ENCODE results near the gene MYO16. TPM values are rescaled to one million over a fixed set of nuclear protein-coding genes. Genes with fewer than 3 reads are reported as not detected.
"Not testable (repeated sequence)": the region's sequence is repeated elsewhere in the genome, so short reads cannot be mapped to it uniquely, and the experiment has no call there.

The MYO16 gene
- total and polyA plus RNA-seq, 2 donors = 0.04 to 5.8 TPM

DNA sequence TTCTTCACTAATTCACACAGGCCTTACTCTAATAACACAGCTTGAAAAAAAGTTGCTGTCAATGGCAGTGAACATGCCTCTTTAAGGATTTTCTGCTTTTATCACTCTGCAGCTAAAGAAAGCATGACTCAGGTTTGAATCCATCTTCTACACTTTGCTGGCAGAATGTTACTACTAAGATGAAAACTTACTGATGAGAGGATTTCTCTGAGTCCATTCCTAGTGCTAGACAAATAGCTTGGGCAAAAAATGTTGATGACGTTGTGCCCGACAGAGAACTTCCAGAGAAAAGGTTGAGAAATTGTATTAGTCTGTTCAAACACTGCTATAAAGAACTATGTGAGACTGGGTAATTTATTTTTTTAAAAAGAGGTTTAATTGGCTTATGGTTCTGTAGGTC is 585.0 kb downstream of the MYO16 start:
- H3K36me3 ChIP-seq (ENCODE audit: insufficient read depth) = no peaks in the 10 kb centered on the region
- no peak overlapping the region for H3K27ac ChIP-seq (ENCODE audit: low read depth)
- no peak for DNase-seq (ENCODE audit: extremely low spot score)
- H3K4me1 ChIP-seq (ENCODE audit: insufficient read depth) = no peaks in the 10 kb centered on the region
- WGBS = 92% methylated on average over 2 of the region's 2 CpGs
- H3K4me3 ChIP-seq (ENCODE audit: low read depth, low read length) = no peak overlapping the region

DNA sequence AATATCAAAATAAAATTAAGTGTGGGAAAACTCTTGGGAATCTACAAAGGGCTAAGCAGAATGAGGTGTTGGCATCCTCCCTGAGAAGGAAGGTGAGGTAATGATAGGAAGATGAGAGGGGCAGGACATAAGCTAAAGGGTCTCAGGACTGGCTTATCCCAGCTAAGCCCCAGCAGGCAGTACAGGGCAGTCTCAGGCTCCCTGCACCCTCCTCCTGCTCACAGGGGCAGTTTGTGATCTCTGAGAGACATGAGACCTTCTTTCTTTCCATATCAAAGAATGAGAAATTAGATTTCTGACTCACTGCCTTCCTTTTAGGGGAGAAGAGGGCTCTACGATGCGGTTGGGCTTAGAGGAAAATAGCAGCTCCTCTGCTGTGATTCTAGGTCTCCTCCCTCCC is 586.0 kb downstream of the MYO16 start:
- 74% methylated on average over 2 of the region's 2 CpGs for WGBS
- no peaks in the 10 kb centered on the region for H3K36me3 ChIP-seq (ENCODE audit: insufficient read depth)
- no peaks in the 10 kb centered on the region for H3K4me1 ChIP-seq (ENCODE audit: insufficient read depth)
- H3K4me3 ChIP-seq (ENCODE audit: low read depth, low read length) = no peak overlapping the region
- DNase-seq (ENCODE audit: extremely low spot score) = no peak
- no peak overlapping the region for H3K27ac ChIP-seq (ENCODE audit: low read depth)

DNA sequence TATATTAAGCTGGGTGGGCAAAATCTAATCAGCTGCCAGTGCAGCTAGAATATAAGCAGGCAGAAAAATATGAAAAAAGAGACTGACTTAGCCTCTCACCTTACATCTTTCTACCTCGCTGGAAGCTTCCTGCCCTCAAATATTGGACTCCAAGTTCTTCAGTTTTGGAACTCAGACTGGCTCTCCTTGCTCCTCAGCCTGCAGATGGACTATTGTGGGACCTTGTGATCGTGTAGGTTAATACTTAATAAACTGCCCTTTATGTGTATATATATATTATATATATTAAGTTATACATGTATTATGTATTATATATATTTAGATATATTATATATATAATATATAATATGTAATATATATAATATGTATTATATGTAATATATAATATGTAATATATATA is 588.1 kb downstream of the MYO16 start:
- H3K36me3 ChIP-seq (ENCODE audit: insufficient read depth); H3K4me3 ChIP-seq (ENCODE audit: low read depth, low read length); H3K4me1 ChIP-seq (ENCODE audit: insufficient read depth); H3K27ac ChIP-seq (ENCODE audit: low read depth); DNase-seq (ENCODE audit: extremely low spot score): not testable (repeated sequence)
- 80% methylated on average over 2 of the region's 2 CpGs for WGBS

DNA sequence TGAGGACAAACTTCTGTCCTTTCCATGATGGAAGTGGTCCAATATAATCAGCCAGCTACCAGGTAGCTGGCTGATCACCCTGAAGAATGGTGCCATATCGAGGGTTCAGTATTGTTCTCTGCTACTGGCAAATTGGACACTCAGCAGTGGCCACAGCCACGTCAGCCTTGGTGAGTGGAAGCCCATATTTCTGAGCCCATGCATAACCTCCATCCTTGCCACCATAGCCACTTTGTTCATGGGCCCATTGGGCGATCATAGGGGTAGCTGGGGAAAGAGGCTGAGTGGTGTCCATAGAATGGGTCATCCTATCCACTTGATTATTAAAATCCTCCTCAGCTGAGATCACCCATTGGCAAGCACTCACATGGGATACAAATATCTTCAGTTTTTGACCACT is 591.2 kb downstream of the MYO16 start:
- 82% methylated on average over 3 of the region's 3 CpGs for WGBS
- Histone ChIP-seq H3K36me3 (ENCODE audit: insufficient read depth) (no peaks in the 10 kb centered on the region), H3K27ac (ENCODE audit: low read depth) (no peak overlapping the region), H3K4me1 (ENCODE audit: insufficient read depth) (no peaks in the 10 kb centered on the region), H3K4me3 (ENCODE audit: low read depth, low read length) (no peak overlapping the region)
- DNase-seq (ENCODE audit: extremely low spot score) = no peak

DNA sequence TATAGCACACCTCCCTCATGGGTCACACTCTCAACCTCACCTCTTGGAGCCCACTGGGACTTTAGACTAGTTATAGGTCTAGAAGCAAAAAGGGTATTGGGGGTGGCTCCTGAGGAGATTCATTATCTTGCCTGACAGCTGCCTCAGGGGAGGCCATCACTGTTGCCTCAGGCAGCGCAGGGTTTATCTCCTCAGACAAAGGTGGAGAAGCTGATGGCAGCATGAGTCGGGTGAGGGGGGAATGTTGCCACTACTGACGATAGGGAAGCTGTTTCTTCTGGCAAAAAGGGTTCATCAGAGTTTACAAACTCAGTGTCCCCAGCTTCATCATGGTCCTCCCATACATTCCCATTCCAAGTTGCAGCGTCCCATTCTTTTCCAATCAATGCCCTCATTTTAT is 594.6 kb downstream of the MYO16 start:
- DNase-seq (ENCODE audit: extremely low spot score) = no peak
- Histone ChIP-seq H3K4me1 (ENCODE audit: insufficient read depth) (no peaks in the 10 kb centered on the region), H3K27ac (ENCODE audit: low read depth) (no peak overlapping the region), H3K36me3 (ENCODE audit: insufficient read depth) (no peaks in the 10 kb centered on the region), H3K4me3 (ENCODE audit: low read depth, low read length) (no peak overlapping the region)
- 77% methylated on average over 4 of the region's 4 CpGs for WGBS

DNA sequence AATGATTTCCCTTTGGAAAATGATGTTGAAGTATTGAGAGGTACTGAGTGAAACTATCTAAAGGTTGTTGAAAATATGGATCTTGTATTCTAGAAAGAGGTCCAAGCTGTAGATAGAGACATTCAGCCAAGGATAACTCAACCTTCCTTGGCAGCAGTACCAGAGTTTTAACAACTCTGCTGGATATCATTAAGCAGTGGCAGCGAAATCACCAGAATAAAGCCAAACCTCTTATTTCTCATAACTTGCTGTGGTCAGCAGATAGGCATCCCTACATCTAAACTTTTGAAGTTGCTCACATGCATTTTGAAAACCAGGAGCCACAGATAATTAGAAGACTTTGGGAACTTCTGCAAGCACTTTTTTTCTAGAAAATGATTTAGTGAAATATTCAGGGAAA is 597.2 kb downstream of the MYO16 start:
- Histone ChIP-seq H3K36me3 (ENCODE audit: insufficient read depth) (no peaks in the 10 kb centered on the region), H3K27ac (ENCODE audit: low read depth) (no peak overlapping the region)
- 88% methylated on average over 1 of the region's 1 CpG for WGBS

DNA sequence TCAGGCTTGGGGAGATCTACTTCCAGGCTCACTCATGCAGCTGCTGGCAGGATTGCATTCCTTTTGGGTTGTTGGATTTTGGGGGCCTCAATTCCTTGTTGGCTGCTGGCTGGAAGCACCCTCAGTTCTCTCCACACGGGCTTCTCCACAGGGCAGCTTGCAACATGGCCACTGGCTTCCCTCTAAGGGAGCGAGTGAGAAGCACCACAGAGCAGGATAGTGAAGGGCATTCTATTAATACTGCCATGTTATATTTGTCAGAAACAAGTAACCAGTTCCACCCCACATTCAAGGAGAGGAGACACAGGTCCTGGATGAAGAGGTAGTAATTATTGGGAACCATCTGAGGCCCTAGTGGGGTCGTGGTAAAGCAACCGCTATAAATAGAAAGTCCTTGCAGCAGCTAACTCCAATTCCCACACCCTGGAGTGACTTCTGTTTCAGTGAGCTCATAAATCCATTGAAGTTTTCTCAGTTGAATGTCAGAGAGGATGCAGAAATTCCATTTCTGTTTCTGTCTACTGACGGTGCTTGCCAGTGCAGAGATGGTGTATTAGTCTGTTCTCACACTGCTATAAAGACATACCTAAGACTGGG is 598.0 kb downstream of the MYO16 start:
- H3K4me3 ChIP-seq (ENCODE audit: low read depth, low read length) = no peak overlapping the region
- H3K36me3 ChIP-seq (ENCODE audit: insufficient read depth) = no peaks in the 10 kb centered on the region
- 73% methylated on average over 5 of the region's 5 CpGs for WGBS
- H3K4me1 ChIP-seq (ENCODE audit: insufficient read depth) = no peaks in the 10 kb centered on the region
- no peak overlapping the region for H3K27ac ChIP-seq (ENCODE audit: low read depth)
- DNase-seq (ENCODE audit: extremely low spot score) = no peak

More for the DNA sequence above, 597.2 kb downstream of the MYO16 start:
- Histone ChIP-seq H3K4me1 (ENCODE audit: insufficient read depth) (no peaks in the 10 kb centered on the region), H3K4me3 (ENCODE audit: low read depth, low read length) (no peak overlapping the region)
- no peak for DNase-seq (ENCODE audit: extremely low spot score)

DNA sequence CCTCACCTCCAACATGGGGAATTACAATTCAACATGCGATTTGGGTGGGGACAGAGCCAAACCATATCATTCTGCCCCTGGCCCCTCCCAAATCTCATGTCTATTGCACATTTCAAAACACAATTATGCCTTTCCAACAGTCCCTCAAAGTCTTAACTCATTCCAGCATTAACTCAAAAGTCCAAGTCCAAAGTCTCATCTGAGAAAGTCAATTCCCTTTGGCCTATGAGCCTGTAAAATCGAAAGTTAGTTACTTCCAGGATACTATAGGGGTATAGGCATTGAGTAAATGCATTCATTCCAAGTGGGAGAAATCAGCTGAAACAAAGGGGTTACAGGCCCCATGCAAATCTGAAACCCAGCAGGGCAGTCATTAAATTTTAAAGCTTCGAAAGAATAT is 598.8 kb downstream of the MYO16 start:
- H3K36me3 ChIP-seq (ENCODE audit: insufficient read depth) = no peaks in the 10 kb centered on the region
- H3K27ac ChIP-seq (ENCODE audit: low read depth) = no peak overlapping the region
- no peaks in the 10 kb centered on the region for H3K4me1 ChIP-seq (ENCODE audit: insufficient read depth)
- DNase-seq (ENCODE audit: extremely low spot score) = no peak
- no peak overlapping the region for H3K4me3 ChIP-seq (ENCODE audit: low read depth, low read length)
- 87% methylated on average over 3 of the region's 3 CpGs for WGBS

DNA sequence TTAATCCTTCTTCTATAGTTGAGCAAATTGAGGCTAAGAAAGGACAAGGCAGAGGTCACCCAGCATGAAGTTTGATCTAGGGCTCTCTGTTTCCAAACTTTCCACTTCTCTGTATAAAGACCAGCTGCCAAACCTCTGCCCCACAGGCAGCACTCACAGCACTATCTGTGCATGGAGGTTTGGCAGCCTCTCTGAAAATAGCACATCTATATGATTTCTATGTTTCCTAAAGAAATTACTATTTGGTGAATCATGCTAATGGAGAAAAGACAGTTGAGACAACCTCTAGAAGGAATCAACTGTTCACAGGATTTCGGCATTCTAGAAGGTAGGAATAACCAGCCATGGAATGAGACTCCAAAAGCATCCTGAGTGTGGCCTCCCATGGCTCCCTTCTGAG is 602.5 kb downstream of the MYO16 start:
- 89% methylated on average over 1 of the region's 1 CpG for WGBS
- Histone ChIP-seq H3K36me3 (ENCODE audit: insufficient read depth) (no peaks in the 10 kb centered on the region), H3K4me1 (ENCODE audit: insufficient read depth) (no peaks in the 10 kb centered on the region), H3K4me3 (ENCODE audit: low read depth, low read length) (no peak overlapping the region), H3K27ac (ENCODE audit: low read depth) (no peak overlapping the region)
- DNase-seq (ENCODE audit: extremely low spot score) = no peak

DNA sequence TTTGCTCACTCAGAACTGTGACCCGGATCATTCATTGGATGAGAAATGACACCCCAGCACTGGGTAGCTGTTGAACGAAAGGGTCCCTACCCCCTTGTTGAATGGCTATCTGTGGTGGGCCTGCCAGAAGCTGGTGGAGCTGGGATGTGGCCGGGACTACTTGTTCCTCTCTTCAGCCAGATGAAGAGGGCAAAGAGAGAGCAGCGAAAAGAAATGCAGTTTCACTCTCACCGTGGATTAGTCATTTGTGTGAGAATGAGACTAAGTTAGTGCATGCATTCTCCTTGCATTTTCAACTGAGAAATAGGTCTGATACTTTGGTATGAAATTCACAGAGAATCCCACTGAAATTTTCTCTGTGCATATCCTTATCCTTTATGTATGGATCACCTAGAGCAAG is 603.9 kb downstream of the MYO16 start:
- WGBS = 70% methylated on average over 5 of the region's 5 CpGs
- no peaks in the 10 kb centered on the region for H3K36me3 ChIP-seq (ENCODE audit: insufficient read depth)
- H3K4me3 ChIP-seq (ENCODE audit: low read depth, low read length) = no peak overlapping the region
- DNase-seq (ENCODE audit: extremely low spot score) = no peak
- no peaks in the 10 kb centered on the region for H3K4me1 ChIP-seq (ENCODE audit: insufficient read depth)
- no peak overlapping the region for H3K27ac ChIP-seq (ENCODE audit: low read depth)

DNA sequence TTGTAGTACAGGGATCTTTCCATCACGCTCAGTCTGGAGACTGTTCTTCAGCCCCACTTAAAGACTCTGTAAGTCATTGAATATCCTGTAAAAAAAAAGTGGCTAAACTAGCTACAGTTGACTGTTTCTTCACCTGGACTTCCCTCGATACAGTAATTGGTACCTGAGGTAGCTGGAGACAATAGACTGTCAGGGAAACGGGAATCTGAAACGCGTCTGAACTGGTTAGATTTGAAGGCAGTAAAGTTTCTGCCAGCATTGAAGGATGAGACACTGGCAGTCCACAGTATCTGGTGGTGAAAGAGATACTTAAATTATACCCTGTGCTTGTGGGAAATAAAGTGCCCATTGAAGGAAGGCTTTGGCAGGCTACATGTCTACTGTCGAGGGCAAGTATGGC is 606.5 kb downstream of the MYO16 start:
- Histone ChIP-seq H3K4me1 (ENCODE audit: insufficient read depth) (no peaks in the 10 kb centered on the region), H3K4me3 (ENCODE audit: low read depth, low read length) (no peak overlapping the region), H3K36me3 (ENCODE audit: insufficient read depth) (no peaks in the 10 kb centered on the region), H3K27ac (ENCODE audit: low read depth) (no peak overlapping the region)
- DNase-seq (ENCODE audit: extremely low spot score) = no peak
- 71% methylated on average over 6 of the region's 6 CpGs for WGBS

DNA sequence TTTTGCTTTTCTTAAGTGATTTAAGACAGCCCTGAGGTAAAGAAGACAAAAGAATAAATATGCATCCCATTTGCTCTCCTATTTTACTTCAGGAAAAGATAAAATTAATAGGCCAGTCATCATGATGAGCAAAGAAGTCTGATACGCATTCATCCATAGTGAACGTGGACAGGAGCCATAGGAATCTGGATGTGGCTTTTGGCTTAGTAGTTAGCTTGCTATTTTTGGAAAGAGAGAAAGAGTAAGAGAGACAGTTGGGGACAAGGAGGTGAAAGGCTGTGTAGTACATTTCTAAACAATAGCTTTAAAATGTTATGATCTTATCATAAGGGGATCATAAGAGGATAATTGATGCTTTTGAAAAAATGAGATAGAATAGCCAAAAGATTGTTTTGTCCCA is 611.7 kb downstream of the MYO16 start:
- Histone ChIP-seq H3K27ac (ENCODE audit: low read depth) (no peak overlapping the region), H3K4me3 (ENCODE audit: low read depth, low read length) (no peak overlapping the region), H3K4me1 (ENCODE audit: insufficient read depth) (no peaks in the 10 kb centered on the region), H3K36me3 (ENCODE audit: insufficient read depth) (no peaks in the 10 kb centered on the region)
- no peak for DNase-seq (ENCODE audit: extremely low spot score)
- 38% methylated on average over 2 of the region's 2 CpGs for WGBS

DNA sequence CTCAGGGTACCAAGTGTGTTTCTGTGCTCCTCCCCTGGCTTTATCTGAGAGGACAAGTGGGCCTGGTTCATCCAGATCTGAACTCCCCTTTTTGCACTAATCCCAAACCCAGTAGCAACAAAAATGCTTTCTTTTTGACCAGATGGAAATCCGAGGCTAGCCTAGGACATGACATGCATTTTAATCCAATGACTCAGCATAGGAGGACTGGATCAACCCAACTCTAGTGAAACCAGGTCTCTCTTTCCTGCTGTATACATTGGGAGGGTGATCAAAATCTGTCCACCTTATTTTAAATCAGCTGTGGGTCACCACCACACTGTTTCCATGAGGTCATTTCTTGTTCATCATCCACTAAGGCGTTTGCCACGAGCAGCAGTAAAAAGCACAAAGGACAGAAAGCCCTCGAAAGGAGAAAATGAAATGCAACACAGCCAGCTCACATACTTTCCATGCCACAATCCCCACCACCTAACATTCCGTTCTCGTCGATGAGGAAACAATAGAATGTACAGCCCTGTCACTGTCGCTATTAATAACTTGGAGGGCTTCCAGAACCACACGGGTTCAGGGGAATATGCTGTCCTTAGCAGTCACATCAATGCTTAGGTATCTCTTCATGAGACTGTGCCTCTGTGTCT is 614.0 kb downstream of the MYO16 start:
- Histone ChIP-seq H3K4me1 (ENCODE audit: insufficient read depth) (no peaks in the 10 kb centered on the region), H3K27ac (ENCODE audit: low read depth) (no peak overlapping the region), H3K36me3 (ENCODE audit: insufficient read depth) (no peaks in the 10 kb centered on the region), H3K4me3 (ENCODE audit: low read depth, low read length) (no peak overlapping the region)
- no peak for DNase-seq (ENCODE audit: extremely low spot score)
- 46% methylated on average over 9 of the region's 9 CpGs for WGBS

DNA sequence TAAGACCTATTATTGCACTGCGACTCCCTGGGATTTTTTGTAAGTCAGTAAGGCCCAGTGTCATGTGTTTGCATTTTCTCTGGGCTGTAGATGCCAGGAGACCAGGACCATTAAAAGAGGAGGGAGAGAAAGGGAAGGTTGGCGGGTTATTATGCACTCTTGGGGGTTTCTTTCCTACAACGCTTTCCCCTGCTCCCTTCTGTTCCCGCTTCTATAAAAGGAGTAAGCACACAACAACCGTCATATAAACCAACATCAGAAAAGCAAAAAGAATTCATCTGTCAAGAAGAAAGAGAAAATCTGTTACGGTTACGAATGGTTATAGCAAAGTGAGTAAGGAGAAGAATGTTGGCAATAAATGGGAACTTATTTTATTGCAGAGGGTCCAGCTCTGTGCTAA is 615.2 kb downstream of the MYO16 start:
- no peak for DNase-seq (ENCODE audit: extremely low spot score)
- Histone ChIP-seq H3K4me1 (ENCODE audit: insufficient read depth) (no peaks in the 10 kb centered on the region), H3K4me3 (ENCODE audit: low read depth, low read length) (no peak overlapping the region), H3K27ac (ENCODE audit: low read depth) (no peak overlapping the region), H3K36me3 (ENCODE audit: insufficient read depth) (no peaks in the 10 kb centered on the region)
- 69% methylated on average over 7 of the region's 7 CpGs for WGBS

DNA sequence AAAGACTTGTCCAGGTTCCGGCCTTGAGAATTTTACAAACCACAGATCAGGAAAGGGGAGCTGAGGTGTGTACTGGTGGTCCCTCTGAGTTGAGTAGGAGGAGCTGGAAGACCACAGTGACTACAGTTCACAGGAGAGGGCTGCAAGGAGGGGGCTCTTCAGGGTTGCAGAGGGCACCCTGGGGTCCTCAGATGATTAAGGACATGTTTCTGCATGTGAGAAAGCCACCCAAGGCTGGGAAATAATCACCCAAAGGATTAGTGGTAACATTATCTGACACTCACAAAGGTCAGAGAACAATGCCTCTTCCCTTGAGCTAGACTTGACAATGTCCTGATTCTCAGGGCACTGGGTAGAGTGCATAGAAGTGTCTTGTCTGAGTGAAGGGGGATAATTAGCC is 616.6 kb downstream of the MYO16 start:
- no peaks in the 10 kb centered on the region for H3K36me3 ChIP-seq (ENCODE audit: insufficient read depth)
- 91% methylated on average over 1 of the region's 1 CpG for WGBS
- no peak overlapping the region for H3K27ac ChIP-seq (ENCODE audit: low read depth)
- no peak overlapping the region for H3K4me3 ChIP-seq (ENCODE audit: low read depth, low read length)
- DNase-seq (ENCODE audit: extremely low spot score) = no peak
- no peaks in the 10 kb centered on the region for H3K4me1 ChIP-seq (ENCODE audit: insufficient read depth)
